Gastrocnemius medialis (tissue), 4 donors: Measurements from ENCODE around the gene APP.

ENCODE experiments used
- POLR2A ChIP-seq, 2 donors: fragments of 450-650 bp; IDR thresholded peaks; one replicate each; pipeline ENCODE4 v1.6.1; 2017; ENCODE audit warnings: antibody characterized with exemption in 2 of 2, mild to moderate bottlenecking in 2 of 2, moderate library complexity in 2 of 2
- TF ChIP-seq, protein P1 (sequence below), 5 experiments: fragments of 450-650 bp in 3 of 5; fragments of 200-600 bp in 2 of 5; sonication (generic) in 2 of 5; IDR thresholded peaks in 4 of 5; conservative IDR thresholded peaks in 1 of 5; 1 replicate in 4 of 5; 2 replicates in 1 of 5; pipeline ENCODE4 v1.5.1; 2016 to 2019; ENCODE audit warnings: antibody characterized with exemption in 5 of 5, mild to moderate bottlenecking in 3 of 5, moderate library complexity in 3 of 5

DNA sequence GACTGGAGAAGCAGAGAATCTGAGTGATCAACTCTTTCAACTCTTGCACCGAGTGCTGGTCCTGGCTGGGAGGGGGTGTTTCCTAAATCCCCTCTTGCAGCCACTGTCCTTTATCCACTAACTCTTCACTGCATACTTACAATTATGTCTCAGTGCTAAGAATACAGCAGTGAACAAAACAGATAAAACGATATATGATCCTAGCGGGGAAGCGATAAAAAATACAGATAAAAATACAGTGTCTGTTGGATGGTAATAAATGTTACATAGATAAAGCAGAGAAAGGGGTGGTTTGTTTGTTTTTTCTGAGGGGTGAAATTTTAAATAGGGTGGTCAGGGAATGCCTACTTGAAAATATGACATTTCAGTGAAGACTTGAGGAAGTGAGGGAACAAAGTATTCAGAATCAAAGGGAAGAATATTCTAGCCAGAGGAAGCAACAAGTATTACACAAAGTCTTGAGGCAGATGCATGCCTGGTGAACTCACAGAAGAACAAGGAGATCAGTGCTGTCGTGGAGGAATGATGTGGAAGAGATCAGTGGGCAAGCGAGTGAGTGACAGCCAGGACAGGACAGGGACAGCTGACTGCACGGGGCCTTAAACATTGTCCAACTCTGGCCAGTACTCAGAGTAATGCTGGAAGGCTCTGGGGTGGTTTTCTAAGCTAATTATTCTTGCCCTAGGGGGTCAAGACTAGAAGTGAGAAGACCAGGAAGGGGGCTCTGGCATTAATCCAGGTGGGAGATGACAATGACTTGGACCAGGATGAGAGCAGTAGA, 110.0 kb downstream of the APP start:
- TF ChIP-seq, protein P1, sequence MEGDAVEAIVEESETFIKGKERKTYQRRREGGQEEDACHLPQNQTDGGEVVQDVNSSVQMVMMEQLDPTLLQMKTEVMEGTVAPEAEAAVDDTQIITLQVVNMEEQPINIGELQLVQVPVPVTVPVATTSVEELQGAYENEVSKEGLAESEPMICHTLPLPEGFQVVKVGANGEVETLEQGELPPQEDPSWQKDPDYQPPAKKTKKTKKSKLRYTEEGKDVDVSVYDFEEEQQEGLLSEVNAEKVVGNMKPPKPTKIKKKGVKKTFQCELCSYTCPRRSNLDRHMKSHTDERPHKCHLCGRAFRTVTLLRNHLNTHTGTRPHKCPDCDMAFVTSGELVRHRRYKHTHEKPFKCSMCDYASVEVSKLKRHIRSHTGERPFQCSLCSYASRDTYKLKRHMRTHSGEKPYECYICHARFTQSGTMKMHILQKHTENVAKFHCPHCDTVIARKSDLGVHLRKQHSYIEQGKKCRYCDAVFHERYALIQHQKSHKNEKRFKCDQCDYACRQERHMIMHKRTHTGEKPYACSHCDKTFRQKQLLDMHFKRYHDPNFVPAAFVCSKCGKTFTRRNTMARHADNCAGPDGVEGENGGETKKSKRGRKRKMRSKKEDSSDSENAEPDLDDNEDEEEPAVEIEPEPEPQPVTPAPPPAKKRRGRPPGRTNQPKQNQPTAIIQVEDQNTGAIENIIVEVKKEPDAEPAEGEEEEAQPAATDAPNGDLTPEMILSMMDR (IDR thresholded peaks at IDR 0.05 in 4 of 5, conservative IDR thresholded peaks at IDR 0.05 in 1 of 5): no peak
- no peak for TF ChIP-seq POLR2A (IDR thresholded peaks at IDR 0.05)
